ENCODE data around the gene PDE1C.

GRCh38 chr7:31974351-31974750, 95.9 kb downstream of the PDE1C start:
- no peak for TF ChIP-seq CTCF (IDR thresholded peaks at IDR 0.05)
- no peak for TF ChIP-seq EP300 (IDR thresholded peaks at IDR 0.05)

All from ovary (tissue), 3 donors.